Stimulated activated naive CD4-positive, alpha-beta T cell (primary cell): Measurements from ENCODE around the gene LATS2.
"Not testable (repeated sequence)": the region's sequence is repeated elsewhere in the genome, so short reads cannot be mapped to it uniquely, and the experiment has no call there.

Experiments
- DNase-seq, 6 experiments: peaks; one replicate each; lab custom pipeline; 2025; lab: John Stamatoyannopoulos, UW

The LATS2 gene

GRCh38 chr13:20960663-20961309 is 100.6 kb downstream of the LATS2 start:
- DNase-seq = no peak

- DNase-seq = not testable (repeated sequence)
Measured at GRCh38 chr13:20957049-20957620, 104.3 kb downstream of the LATS2 start.

GRCh38 chr13:20955496-20955895 is 105.9 kb downstream of the LATS2 start:
- no peak for DNase-seq

GRCh38 chr13:20953245-20953931 is 108.0 kb downstream of the LATS2 start:
- no peak for DNase-seq

GRCh38 chr13:20952838-20953237 is 108.5 kb downstream of the LATS2 start:
- DNase-seq = no peak

- not testable (repeated sequence) for DNase-seq
Measured at GRCh38 chr13:20948001-20948400, 113.4 kb downstream of the LATS2 start.

- no peak for DNase-seq
Measured at GRCh38 chr13:20945952-20946383, 115.4 kb downstream of the LATS2 start.

GRCh38 chr13:20942938-20943559 is 118.3 kb downstream of the LATS2 start:
- no peak for DNase-seq

- DNase-seq = not testable (repeated sequence)
Measured at GRCh38 chr13:20940511-20940910, 120.9 kb downstream of the LATS2 start.

- DNase-seq = no peak
Measured at GRCh38 chr13:20940083-20940482, 121.3 kb downstream of the LATS2 start.

GRCh38 chr13:20939662-20940061 is 121.7 kb downstream of the LATS2 start:
- no peak for DNase-seq

GRCh38 chr13:20938302-20938701 is 123.1 kb downstream of the LATS2 start:
- DNase-seq = no peak

GRCh38 chr13:20927596-20928257 is 133.7 kb downstream of the LATS2 start:
- no peak for DNase-seq

- not testable (repeated sequence) for DNase-seq
Measured at GRCh38 chr13:20925395-20925790, 136.0 kb downstream of the LATS2 start.

GRCh38 chr13:20924758-20925394 is 136.5 kb downstream of the LATS2 start:
- peak; percentile 27 to 65 (median 52) for DNase-seq

- DNase-seq = no peak
Measured at GRCh38 chr13:20923272-20923671, 138.1 kb downstream of the LATS2 start.
